Esophagus squamous epithelium (tissue), 4 donors: Measurements from ENCODE around the gene GLG1.

ENCODE experiments used
- CTCF ChIP-seq, 6 experiments: fragments of 450-650 bp in 4 of 6; fragments of 200-600 bp in 2 of 6; sonication (generic) in 2 of 6; IDR thresholded peaks; one replicate each; pipeline ENCODE4 v1.5.1; 2016 to 2019; ENCODE audit warnings: antibody characterized with exemption in 6 of 6, mild to moderate bottlenecking in 4 of 6, moderate library complexity in 4 of 6
- POLR2A ChIP-seq, 4 donors: fragments of 450-650 bp; IDR thresholded peaks; one replicate each; pipeline ENCODE4 v1.6.1; 2017; ENCODE audit warnings: antibody characterized with exemption in 4 of 4, mild to moderate bottlenecking in 4 of 4, moderate library complexity in 3 of 4

- TF ChIP-seq POLR2A (IDR thresholded peaks at IDR 0.05) (no peak), CTCF (IDR thresholded peaks at IDR 0.05) (no peak)
Measured at GRCh38 chr16:74578433-74578832, 28.5 kb downstream of the GLG1 start.
